ENCODE results near the gene QRICH1.
"Not testable (repeated sequence)": the region's sequence is repeated elsewhere in the genome, so short reads cannot be mapped to it uniquely, and the experiment has no call there.

QRICH1 gene

DNA sequence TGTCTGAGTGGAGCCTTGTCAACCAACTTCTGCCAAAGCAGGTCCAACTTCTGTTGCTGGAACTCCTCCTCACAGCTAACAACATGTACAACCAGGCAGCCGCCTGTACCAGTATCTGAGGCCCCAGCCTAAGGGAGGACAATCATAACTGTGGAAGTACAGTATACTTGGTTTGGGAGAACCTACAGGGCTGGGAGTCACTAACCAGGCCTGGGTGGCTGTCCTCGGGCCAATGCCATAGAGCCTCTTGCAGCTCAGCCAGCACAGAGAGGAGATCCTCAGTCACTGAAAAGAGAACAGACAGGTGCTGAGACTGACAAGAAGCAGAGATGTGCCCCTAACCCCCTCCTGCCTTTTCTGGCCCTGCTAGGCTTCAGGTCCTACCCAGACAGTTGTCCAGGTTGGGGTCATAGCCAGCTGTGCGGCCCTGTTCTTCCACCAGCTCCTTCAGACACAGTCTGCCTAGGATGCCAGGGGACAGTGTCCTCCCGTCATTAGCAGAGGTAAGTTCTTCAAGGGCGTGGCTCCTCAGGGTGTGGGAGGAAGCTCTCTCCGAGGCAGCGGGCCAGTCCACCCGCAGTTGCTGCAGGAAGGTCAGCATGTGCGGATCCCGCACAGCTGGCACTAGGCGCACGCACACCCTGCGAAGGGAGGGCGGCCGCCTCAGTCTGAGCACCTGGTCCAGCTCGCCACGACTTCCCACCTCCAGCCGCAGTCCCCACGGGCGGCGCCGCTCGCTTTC is 76.5 kb downstream of the QRICH1 start:
- no peak for FAIRE-seq

- FAIRE-seq: no peak
These were observed 77.2 kb downstream of the QRICH1 start for GRCh38 chr3:49016414-49017228.

- FAIRE-seq: no peak
These were observed 78.1 kb downstream of the QRICH1 start for GRCh38 chr3:49015765-49016164.

GRCh38 chr3:49015072-49015471 is 78.8 kb downstream of the QRICH1 start:
- no peak for FAIRE-seq

DNA sequence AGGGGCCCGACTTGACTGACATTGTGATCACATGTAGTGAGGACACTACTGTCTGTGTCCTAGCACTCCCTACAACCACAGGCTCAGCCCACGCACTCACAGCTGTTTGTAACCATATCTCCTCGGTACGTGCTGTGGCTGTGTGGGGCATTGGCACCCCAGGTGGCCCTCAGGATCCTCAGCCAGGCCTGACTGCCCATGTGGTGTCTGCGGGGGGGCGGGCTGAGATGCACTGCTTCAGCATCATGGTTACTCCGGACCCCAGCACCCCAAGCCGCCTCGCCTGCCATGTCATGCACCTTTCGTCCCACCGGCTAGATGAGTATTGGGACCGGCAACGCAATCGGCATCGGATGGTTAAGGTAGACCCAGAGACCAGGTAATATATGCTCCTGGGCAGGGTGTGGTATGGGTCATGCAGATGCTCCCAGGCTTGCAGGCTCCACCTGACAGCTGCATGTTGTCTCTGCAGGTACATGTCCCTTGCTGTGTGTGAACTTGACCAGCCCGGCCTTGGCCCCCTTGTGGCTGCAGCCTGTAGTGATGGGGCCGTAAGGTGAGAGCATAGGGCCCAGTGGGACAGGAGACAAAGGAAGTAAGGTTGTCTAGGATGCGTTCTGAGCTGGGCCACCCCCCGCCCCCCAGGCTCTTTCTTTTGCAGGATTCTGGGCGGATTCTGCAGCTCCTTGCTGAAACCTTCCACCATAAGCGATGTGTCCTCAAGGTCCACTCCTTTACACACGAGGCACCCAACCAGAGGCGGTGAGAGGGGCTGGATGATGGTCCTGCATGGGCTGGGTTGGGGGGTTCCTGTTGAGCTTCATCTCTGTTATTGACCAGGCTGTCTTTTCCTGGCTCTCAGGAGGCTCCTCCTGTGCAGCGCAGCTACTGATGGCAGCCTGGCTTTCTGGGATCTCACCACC is 79.9 kb downstream of the QRICH1 start:
- no peak for FAIRE-seq

- no peak for FAIRE-seq
These were observed 80.6 kb downstream of the QRICH1 start for GRCh38 chr3:49013113-49013737.

- FAIRE-seq: no peak
These were observed 81.3 kb downstream of the QRICH1 start for GRCh38 chr3:49012441-49013017.

DNA sequence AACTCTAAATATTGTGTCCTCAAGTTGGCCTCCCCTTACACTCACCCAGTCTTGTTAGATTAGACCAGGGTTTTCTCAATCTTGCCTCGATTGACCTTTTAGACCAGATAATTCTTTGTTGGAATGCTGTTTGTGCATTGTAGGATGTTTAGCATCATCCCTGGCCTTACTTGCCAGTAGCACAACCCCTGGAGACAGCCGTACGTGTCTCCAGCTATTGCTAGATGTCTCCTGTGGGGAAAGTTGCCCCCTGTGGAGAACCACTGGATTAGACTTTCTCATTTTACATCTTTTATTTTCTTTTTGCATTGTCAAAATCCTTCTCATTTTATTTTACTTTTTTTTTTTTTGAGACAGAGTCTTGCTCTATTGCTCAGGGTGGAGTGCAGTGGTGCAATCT is 84.5 kb downstream of the QRICH1 start:
- FAIRE-seq: no peak

DNA sequence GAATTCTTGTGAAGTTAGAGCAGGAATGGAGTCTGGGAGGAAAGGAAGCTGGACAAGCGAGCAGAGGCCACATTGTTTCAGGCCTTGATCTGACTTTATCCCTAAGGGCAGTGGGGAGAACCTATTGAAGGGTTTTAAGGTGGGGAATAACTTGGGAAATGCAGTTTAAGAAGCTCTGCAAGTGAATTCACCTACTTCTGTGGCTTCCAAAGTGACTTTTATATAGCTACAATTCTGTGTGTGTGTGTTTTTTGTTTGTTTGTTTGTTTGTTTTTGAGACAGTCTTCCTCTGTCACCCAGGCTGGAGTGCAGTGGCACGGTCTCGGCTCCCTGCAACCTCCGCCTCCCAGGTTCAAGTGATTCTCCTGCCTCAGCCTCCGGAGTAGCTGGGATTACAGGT is 85.2 kb downstream of the QRICH1 start:
- FAIRE-seq: not testable (repeated sequence)

GRCh38 chr3:49007771-49008528 is 85.9 kb downstream of the QRICH1 start:
- FAIRE-seq: no peak

DNA sequence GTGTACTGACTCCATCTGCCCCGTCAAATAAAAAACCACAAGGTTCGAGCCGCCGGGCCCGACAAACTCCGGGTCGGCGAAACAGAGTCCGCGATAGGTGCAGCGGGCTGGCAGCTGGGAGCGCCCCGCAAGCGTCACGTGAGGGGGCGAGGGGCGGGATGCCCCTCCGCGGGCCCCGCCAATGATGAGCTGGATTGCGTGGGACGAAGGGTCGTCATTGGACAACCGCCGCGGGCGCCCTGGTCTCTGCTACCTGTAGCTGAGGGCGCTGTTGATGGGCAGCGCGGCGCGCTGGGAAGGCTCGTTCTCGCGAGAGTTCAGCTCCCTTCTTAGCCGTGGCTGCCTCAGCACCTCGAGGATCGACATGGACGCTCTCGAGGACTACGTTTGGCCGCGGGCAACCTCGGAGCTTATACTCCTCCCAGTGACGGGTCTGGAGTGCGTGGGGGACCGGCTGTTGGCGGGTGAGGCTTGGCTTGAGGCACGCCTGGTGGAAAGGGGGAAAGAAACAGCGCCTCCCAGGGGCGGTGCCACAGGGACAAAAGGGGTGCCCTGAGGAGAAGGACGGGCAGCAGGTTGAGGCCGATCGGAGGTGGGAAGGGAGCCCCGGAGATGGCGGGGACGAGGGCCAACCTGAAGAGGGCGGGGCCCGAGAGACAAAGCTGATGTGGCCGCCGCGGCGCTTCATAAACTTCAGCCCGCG is 86.7 kb downstream of the QRICH1 start, which contains the start of gene WDR6:
WDR6 (plus strand) TSS at position 324 of the 703 bp plus-strand sequence; CDS start at position 365, 41 bp downstream.
- peak; percentile 89 for FAIRE-seq

- no peak for FAIRE-seq
These were observed 87.3 kb downstream of the QRICH1 start for GRCh38 chr3:49006408-49007067.

DNA sequence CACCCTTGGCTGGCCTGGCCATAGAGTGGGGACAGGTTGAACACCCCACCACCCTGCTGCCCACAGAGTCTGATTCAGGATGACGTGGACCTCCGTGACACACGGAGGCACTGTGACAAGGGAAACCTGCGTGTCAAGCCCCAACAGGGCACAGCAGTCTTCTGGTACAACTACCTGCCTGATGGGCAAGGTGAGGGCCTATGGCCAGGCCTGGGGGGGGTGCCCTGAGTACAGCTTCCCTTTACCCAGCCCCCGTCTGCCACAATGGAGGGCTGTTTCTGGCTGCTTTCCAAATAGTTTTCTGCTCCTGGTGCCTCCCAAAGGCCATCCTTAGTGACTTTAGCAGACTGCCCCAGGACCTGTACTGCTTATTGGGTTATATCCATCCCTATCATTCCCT is 87.9 kb downstream of the QRICH1 start:
- no peak for FAIRE-seq

GRCh38 chr3:49005303-49005680 is 88.6 kb downstream of the QRICH1 start:
- FAIRE-seq: no peak

DNA sequence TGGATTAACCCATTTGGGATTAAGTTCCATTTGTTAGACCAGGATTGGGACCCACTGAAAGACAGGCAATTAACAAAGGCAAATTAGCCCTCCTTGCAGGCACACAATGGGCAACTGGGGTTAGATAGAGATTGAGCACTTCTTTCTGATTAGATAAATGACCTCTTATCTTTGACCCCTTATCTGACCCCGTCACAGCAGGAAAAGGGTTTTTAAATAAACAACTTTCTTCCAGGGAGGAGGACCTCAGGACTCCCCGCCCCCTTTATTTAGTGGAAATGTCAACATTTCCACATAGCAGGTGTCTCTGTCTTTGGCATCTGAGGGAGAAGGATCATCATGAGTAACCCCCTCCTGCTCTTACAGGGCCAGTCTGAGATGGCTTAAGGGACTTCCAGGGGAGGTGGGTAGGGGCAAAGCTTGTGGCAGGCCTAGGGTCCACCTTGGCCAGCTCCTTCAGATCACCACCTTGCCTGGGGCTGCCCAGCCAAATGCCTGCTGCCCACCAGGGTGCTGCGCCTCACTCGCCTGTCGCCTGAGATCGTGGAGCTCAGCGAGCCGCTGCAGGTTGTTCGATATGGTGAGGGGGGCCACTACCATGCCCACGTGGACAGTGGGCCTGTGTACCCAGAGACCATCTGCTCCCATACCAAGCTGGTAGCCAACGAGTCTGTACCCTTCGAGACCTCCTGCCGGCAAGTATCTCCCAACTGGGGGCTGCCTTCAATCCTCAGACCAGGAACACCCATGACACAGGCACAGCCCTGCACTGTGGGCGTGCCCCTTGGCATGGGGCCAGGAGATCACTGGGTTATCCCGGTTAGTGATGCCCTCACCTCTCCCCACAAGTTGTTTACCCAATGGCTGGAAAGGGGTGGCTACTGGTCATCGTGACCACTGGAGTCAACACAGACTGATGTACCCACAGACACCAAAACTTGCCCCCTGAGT is 89.2 kb downstream of the QRICH1 start:
- no peak for FAIRE-seq

GRCh38 chr3:49001155-49001554 is 92.7 kb downstream of the QRICH1 start:
- no peak for FAIRE-seq

DNA sequence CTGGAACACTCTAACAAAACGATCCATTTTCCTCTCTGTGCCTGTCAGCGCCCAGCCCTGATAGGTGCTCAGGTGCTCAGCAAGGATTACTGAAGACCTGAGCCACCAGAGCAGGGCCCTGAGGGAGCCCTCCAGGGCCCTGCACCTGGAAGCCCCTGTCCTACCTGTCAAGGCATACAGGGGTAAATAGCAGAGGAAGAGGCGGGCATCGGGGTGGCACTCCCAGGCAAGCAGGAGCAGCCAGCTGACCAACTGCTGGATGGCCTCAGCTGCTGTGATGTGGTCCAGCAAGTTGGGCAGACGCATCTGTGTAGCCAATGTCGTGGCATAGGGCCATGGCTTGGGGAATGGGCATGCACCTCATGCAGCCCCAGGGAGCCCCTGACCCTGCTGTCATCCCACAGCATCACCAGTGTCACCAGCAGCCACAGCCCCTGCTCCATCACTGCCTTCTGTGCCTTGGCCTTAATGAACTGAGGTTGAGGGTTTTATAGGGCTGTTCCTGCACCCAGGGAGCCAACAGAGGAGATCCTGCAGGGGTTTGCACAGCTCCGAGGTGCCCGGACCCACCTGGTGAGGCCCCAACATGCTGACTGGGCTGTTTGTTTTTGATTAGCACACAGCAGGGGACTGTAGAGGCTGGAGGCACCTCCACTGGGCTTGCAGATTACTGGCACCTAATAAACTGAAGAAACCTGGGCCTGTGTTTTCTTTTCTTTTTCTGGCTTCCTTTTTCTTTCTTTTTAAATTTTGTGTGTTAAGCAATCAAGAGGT is 94.6 kb downstream of the QRICH1 start:
- FAIRE-seq: no peak
